H4 (cell line): ENCODE measurements around the gene RAPGEF4. TPM values are rescaled to one million over a fixed set of nuclear protein-coding genes. Genes with fewer than 3 reads are reported as not detected.

Experiments
- DNase-seq: peaks from one replicate; pipeline ENCODE4 v3.0.0-alpha.2; 2015; ENCODE audit warnings: low spot score
- total RNA-seq: library from RNA; depleted of rRNA; stranded (reverse); fragments of >200 nt; shearing (Covaris generic); gene quantifications from 2 replicates; pipeline ENCODE4 v1.2.3, GENCODE V29; 2014

Gene RAPGEF4
- total RNA-seq, 1 experiment from 2014 or later = 1.7 TPM

GRCh38 chr2:172967036-172967982 lies 231.7 kb downstream of the RAPGEF4 start:
- DNase-seq = no peak

- DNase-seq = peak; percentile 49
These were observed 232.4 kb downstream of the RAPGEF4 start for GRCh38 chr2:172968061-172968469.

GRCh38 chr2:172969166-172969565 lies 233.5 kb downstream of the RAPGEF4 start:
- no peak for DNase-seq

DNA sequence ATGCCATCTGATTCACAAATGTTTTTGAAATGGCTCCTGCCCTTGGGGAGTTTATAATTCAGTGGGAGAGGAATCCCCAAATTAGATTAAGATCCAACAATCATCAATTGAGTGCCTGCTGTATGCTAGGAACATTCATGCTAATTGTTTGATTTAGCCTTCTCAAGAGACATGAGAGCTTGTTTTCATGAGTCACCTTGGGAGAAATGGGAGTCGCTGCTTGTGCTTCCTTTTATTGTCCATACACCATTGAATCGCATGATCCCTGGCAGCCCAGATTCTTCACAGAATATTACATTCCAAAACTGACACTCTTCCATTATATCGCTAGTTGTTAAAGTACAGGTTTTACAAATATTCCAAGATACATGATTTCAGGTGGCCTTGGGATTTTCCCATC lies 234.0 kb downstream of the RAPGEF4 start:
- DNase-seq = no peak

DNA sequence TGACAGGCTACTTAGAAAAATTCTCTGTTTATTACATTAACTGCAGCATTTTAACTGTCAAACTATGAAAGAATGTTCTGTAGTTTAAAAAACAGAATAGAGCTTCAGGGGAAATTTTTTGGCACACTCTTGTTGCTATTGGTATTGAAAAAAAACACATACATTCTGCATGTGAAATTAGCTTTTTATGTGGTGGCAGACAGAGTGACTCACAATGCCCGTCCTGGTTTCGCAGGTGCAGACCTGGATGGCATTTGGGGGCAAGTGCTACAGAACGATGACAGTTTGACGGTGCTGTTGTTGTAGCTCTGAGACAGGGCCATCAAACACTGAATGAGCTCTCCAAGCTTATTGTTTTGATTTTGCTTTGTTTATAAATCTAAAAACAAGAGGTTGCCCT lies 235.0 kb downstream of the RAPGEF4 start:
- no peak for DNase-seq

- DNase-seq = peak; percentile 28
These were observed 236.5 kb downstream of the RAPGEF4 start for GRCh38 chr2:172972005-172972619.

- no peak for DNase-seq
These were observed 239.1 kb downstream of the RAPGEF4 start for GRCh38 chr2:172974762-172975161.

GRCh38 chr2:172976116-172976515 lies 240.5 kb downstream of the RAPGEF4 start:
- DNase-seq = no peak

DNA sequence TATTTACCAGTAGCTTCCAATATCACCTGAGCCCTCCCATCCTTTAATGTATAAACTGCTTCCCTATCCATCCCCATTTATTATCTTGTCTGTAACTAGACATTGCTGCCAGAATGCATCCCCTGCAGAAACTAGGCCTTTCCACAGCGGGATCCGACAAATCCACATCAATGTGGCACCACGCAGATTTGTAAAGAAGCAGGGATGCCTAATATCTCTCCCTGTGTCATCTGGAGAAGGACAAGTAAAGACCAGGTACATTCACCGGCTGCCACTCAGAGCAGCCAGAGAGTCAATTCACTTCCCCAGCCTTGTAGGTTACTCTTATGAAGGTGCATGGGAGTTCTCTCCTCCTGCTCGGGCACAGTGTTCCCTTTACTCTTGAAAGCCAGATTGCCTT lies 241.2 kb downstream of the RAPGEF4 start:
- no peak for DNase-seq

- DNase-seq = no peak
These were observed 241.8 kb downstream of the RAPGEF4 start for GRCh38 chr2:172977270-172978062.

DNA sequence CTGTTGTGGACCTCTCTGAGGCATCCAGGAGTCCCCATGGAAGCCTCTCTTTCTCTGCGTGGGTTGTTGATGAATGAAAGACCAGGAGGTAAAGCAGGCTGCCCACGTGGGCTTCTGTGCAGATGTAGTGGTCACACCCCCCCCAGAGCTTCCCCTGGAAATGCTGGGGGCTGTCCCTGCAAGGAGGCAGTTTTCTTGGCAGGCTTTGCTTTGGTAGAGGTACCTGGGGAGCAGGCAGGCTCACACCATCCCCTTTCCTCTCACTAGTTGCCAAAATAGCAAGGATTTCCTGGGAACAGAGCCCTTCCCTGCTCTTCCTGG lies 242.4 kb downstream of the RAPGEF4 start:
- no peak for DNase-seq

- peak; percentile 72 for DNase-seq
These were observed 249.7 kb downstream of the RAPGEF4 start for GRCh38 chr2:172985139-172985892.

- no peak for DNase-seq
These were observed 250.4 kb downstream of the RAPGEF4 start for GRCh38 chr2:172986040-172986439.

- no peak for DNase-seq
These were observed 253.1 kb downstream of the RAPGEF4 start for GRCh38 chr2:172988728-172989127.

DNA sequence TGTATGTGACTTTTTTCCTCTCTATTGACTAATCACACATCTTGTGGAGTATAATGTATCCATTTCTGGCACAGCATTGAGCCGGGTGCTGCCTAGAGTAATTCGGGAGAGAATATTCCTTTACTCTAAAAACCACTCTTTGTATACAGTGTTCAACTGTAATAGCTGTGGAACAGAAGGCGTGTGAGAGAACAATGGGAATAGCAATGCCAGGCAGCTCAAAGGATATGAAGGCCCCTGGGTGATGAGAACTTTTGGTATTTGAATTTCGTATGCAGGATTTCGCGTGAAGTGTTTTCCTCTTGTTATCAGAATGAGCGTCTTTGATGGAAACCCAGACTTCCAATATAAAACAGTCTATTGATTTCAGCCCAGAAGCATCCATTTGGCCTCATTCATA lies 255.4 kb downstream of the RAPGEF4 start:
- DNase-seq = no peak

GRCh38 chr2:172993139-172993538 lies 257.5 kb downstream of the RAPGEF4 start:
- DNase-seq = no peak

GRCh38 chr2:172993931-172994717 lies 258.5 kb downstream of the RAPGEF4 start:
- no peak for DNase-seq

- DNase-seq = no peak
These were observed 259.2 kb downstream of the RAPGEF4 start for GRCh38 chr2:172994864-172995263.

- peak; percentile 95 for DNase-seq
These were observed 259.9 kb downstream of the RAPGEF4 start for GRCh38 chr2:172995323-172996244.
